Left ventricle myocardium inferior (tissue), 1 donor: ENCODE results near the gene PCDHGB4. TPM values are rescaled to one million over a fixed set of nuclear protein-coding genes. Genes with fewer than 3 reads are reported as not detected.

Experiments used
- DNase-seq: peaks from one replicate; pipeline ENCODE4 v3.0.0-alpha.2; 2020
- H3K27ac ChIP-seq: fragments of 200-600 bp; replicated peaks from 2 replicates; pipeline ENCODE4 v1.8.0; 2021
- H3K27me3 ChIP-seq: fragments of 200-600 bp; 2 replicates; pipeline ENCODE4 v1.8.0; 2021; ENCODE audit warnings: low read depth
- H3K36me3 ChIP-seq: fragments of 200-600 bp; 2 replicates; pipeline ENCODE4 v1.8.0; 2021
- H3K4me1 ChIP-seq: fragments of 200-600 bp; 2 replicates; pipeline ENCODE4 v1.8.0; 2021
- H3K4me3 ChIP-seq: fragments of 200-600 bp; 2 replicates; pipeline ENCODE4 v1.8.0; 2021; ENCODE audit warnings: mild to moderate bottlenecking, moderate library complexity
- H3K9me3 ChIP-seq: fragments of 200-600 bp; replicated peaks from 2 replicates; pipeline ENCODE4 v1.8.0; 2021
- intact Hi-C: fragments of 100-400 bp; cut with micrococcal nuclease; formaldehyde crosslinking; loops from one replicate; pipeline ENCODE4 v1.11.0; 2022
- total RNA-seq: library from RNA; stranded (reverse); fragmentation: NEBNext Ultra II Directional; extraction: Animal tissue kit (Norgen Biotek cat#: 25700); gene quantifications from one replicate; pipeline ENCODE4 v1.2.1, GENCODE V29; 2021
- TF ChIP-seq, protein P1 (sequence below): fragments of 200-600 bp; IDR thresholded peaks from 2 replicates; pipeline ENCODE4 v1.8.0; 2021; ENCODE audit warnings: antibody characterized with exemption, mild to moderate bottlenecking, borderline replicate concordance
- donor health status: DM: no; HTN: yes; CAD: no; lungs with severe emphysema.

Gene PCDHGB4
- total RNA-seq, 1 donor from 2014 or later = 4.2 TPM

- Histone ChIP-seq H3K9me3 (peaks cover 99% of the 10 kb centered on the region), H3K27ac (no peak overlapping the region), H3K27me3 (no peaks in the 10 kb centered on the region), H3K4me1 (peaks cover 48% of the 10 kb centered on the region), H3K36me3 (peaks cover 44% of the 10 kb centered on the region), H3K4me3 (no peak overlapping the region)
- no peak for DNase-seq
- intact Hi-C loops = loop anchor here (10.0 kb wide), 1 partner anchor 136 kb away; no protein-coding TSS in a partner anchor
- TF ChIP-seq, protein P1, sequence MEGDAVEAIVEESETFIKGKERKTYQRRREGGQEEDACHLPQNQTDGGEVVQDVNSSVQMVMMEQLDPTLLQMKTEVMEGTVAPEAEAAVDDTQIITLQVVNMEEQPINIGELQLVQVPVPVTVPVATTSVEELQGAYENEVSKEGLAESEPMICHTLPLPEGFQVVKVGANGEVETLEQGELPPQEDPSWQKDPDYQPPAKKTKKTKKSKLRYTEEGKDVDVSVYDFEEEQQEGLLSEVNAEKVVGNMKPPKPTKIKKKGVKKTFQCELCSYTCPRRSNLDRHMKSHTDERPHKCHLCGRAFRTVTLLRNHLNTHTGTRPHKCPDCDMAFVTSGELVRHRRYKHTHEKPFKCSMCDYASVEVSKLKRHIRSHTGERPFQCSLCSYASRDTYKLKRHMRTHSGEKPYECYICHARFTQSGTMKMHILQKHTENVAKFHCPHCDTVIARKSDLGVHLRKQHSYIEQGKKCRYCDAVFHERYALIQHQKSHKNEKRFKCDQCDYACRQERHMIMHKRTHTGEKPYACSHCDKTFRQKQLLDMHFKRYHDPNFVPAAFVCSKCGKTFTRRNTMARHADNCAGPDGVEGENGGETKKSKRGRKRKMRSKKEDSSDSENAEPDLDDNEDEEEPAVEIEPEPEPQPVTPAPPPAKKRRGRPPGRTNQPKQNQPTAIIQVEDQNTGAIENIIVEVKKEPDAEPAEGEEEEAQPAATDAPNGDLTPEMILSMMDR = no peak
These were observed 31.8 kb downstream of the PCDHGB4 start for GRCh38 chr5:141419074-141419880.

- Histone ChIP-seq H3K4me3 (peak within 1 kb of the TSS; percentile 57), H3K27me3 (no peaks in the 10 kb centered on the region), H3K9me3 (peaks cover 99% of the 10 kb centered on the region), H3K36me3 (peaks cover 61% of the 10 kb centered on the region), H3K27ac (no peak within 1 kb of the TSS), H3K4me1 (peaks cover 58% of the 10 kb centered on the region)
- no peak for DNase-seq
- intact Hi-C loops = no loop called here
- TF ChIP-seq, protein P1 = peak; percentile 64
These were observed 33.5 kb downstream of the PCDHGB4 start, which contains the start of gene PCDHGA11 for GRCh38 chr5:141420855-141421488. PCDHGA11 (plus strand) TSS chr5:141421051; CDS start chr5:141421228, 177 bp downstream.

GRCh38 chr5:141421489-141421855, 34.0 kb downstream of the PCDHGB4 start:
- DNase-seq = no peak
- Histone ChIP-seq H3K4me1 (peaks cover 58% of the 10 kb centered on the region), H3K27me3 (no peaks in the 10 kb centered on the region), H3K27ac (no peak overlapping the region), H3K9me3 (peaks cover 99% of the 10 kb centered on the region), H3K4me3 (peak overlapping the region; percentile 57), H3K36me3 (peaks cover 66% of the 10 kb centered on the region)
- intact Hi-C loops = no loop called here
- TF ChIP-seq, protein P1 = no peak

DNA sequence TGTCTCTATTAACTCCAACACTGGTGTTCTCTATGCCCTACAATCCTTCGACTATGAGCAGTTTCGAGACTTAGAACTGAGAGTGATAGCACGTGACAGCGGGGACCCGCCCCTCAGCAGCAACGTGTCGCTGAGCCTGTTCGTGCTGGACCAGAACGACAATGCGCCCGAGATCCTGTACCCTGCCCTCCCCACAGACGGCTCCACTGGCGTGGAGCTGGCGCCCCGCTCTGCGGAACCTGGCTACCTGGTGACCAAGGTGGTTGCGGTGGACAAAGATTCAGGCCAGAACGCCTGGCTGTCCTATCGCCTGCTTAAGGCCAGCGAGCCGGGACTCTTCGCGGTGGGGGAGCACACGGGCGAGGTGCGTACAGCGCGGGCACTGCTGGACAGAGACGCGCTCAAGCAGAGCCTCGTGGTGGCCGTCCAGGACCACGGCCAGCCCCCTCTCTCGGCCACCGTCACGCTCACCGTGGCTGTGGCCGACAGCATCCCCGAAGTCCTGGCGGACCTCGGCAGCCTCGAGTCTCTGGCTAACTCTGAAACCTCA, 35.3 kb downstream of the PCDHGB4 start:
- Histone ChIP-seq H3K9me3 (peaks cover 100% of the 10 kb centered on the region), H3K4me3 (no peak overlapping the region)
- TF ChIP-seq, protein P1 = no peak

DNA sequence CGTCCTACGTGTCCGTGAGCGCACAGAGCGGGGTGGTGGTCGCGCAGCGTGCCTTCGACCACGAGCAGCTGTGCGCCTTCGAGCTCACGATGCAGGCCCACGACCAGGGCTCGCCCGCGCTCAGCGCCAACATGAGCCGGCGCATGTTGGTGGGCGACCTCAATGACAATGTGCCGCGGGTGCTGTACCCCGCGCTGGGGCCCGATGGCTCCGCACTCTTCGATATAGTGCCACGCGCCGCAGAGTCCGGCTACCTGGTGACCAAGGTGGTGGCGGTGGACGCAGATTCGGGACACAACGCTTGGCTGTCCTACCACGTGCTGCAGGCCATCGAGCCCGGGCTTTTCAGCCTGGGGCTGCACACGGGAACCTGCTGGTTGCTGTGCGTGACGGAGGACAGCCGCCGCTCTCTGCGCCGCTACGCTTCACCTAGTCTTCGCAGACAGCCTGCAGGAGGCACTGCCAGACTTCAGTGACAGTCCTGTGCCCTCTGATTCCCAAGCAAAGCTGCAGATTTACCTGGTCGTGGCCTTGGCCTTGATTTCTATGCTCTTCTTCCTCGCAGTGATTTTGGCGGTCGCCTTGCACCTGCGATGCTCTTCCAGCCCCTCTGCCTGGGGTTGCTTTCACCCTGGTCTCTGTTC, 40.4 kb downstream of the PCDHGB4 start:
- intact Hi-C loops = no loop called here
- DNase-seq = no peak

More for the DNA sequence above, 35.3 kb downstream of the PCDHGB4 start:
- intact Hi-C loops = no loop called here
- H3K4me1 ChIP-seq = peaks cover 50% of the 10 kb centered on the region
- DNase-seq = no peak
- H3K36me3 ChIP-seq = peaks cover 80% of the 10 kb centered on the region
- H3K27ac ChIP-seq = no peak overlapping the region
- H3K27me3 ChIP-seq = no peaks in the 10 kb centered on the region

More for the DNA sequence above, 40.4 kb downstream of the PCDHGB4 start:
- TF ChIP-seq, protein P1 = no peak
- H3K9me3 ChIP-seq = peaks cover 100% of the 10 kb centered on the region
- H3K36me3 ChIP-seq = peaks cover 70% of the 10 kb centered on the region
- H3K27me3 ChIP-seq = no peaks in the 10 kb centered on the region
- peaks cover 44% of the 10 kb centered on the region for H3K4me1 ChIP-seq
- H3K4me3 ChIP-seq = no peak overlapping the region
- no peak overlapping the region for H3K27ac ChIP-seq
